Measurements from ENCODE around the gene SLC11A2. TPM values are rescaled to one million over a fixed set of nuclear protein-coding genes. Genes with fewer than 3 reads are reported as not detected.
A peak's percentile ranks its signal among the peaks of the same experiment; 100 is the strongest.
"Not testable (repeated sequence)": the region's sequence is repeated elsewhere in the genome, so short reads cannot be mapped to it uniquely, and the experiment has no call there.

The SLC11A2 gene
- polyA plus RNA-seq, 3 donors, result 46.5 to 75.7 (median 59.2) TPM

DNA sequence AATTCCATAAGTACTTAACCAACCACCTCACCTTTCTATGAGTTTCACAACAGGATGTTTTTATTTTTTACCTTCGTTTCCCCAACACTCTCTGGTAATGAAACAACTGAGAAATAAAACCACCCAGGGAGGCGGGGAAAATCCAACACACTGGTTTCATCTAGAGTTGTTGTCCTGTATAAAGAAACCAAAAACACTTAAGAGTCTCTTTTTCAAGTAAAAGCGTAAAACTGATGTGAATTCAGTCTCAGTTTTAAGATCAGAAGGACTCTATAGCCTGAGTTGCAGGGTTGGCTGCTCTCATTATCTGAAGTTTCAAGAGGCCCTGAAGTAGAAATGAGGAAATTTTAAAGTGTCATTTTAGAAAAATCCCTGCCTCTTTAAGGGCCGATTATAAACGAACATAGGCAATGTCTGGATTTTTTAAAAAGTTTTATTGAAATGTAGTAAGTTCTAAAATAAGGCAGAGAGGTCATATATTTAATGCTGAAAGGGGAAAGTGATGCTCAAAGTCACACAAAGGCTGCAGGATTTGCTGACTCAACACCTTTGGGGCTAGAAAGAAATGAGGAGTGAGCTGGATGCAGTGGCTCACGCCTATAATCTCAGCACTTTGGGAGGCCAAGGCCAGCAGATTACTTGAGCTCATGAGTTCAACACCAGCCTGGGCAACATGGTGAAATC lies 46.7 kb downstream of the SLC11A2 start:
- no peak for DNase-seq (ENCODE audit: extremely low read depth in 1 of 11, low read depth in 9 of 11, low spot score in 4 of 11)

DNA sequence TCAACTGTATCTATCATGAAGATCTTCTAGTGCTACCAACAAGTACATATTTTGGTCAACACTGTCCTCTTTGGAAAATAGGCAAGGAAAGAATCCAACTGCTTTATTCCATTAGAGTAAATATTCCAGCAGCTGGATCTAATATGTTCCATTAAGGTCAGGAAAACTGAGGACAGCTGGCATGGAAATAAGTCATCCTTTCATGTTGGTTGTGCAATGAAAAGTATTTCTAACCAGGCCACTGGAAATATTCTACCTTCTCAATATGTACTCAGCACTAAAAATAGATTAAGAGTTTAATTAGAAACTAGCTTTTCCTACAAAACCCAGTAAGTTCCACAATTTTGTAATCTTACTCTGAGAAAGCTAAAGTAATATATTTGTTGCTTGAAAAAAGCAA lies 54.2 kb downstream of the SLC11A2 start:
- DNase-seq (ENCODE audit: extremely low read depth in 1 of 11, low read depth in 9 of 11, low spot score in 4 of 11), result no peak

DNA sequence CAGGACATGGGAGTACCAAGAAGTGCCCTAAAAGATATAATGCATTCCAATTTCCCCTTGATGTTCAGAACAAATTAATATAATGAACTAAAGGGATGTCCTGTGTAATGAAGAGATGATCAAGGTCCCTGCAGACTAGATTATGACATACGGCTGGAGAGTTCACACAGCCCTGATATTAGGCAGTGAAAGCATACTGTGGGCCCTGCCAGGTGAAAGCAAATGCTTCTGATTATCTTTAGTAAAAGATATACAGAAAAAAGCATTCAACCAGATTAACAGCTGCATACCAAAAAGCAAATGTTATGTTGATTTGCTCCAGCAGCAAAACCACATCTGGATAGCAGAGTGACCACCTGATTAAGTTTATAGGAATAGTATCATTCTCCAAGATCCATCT lies 61.8 kb downstream of the SLC11A2 start:
- DNase-seq (ENCODE audit: extremely low read depth in 1 of 11, low read depth in 9 of 11, low spot score in 4 of 11), result no peak

- DNase-seq (ENCODE audit: extremely low read depth in 1 of 11, low read depth in 9 of 11, low spot score in 4 of 11), result no peak
Observed at GRCh38 chr12:50961708-50962107, 64.5 kb downstream of the SLC11A2 start.

GRCh38 chr12:50960130-50960529 lies 66.1 kb downstream of the SLC11A2 start:
- DNase-seq (ENCODE audit: extremely low read depth in 1 of 11, low read depth in 9 of 11, low spot score in 4 of 11), result no peak

GRCh38 chr12:50955697-50956096 lies 70.5 kb downstream of the SLC11A2 start:
- DNase-seq (ENCODE audit: extremely low read depth in 1 of 11, low read depth in 9 of 11, low spot score in 4 of 11), result no peak

GRCh38 chr12:50955288-50955687 lies 70.9 kb downstream of the SLC11A2 start:
- no peak for DNase-seq (ENCODE audit: extremely low read depth in 1 of 11, low read depth in 9 of 11, low spot score in 4 of 11)

- DNase-seq (ENCODE audit: extremely low read depth in 1 of 11, low read depth in 9 of 11, low spot score in 4 of 11), result not testable (repeated sequence)
Observed at GRCh38 chr12:50954789-50955188, 71.4 kb downstream of the SLC11A2 start.

GRCh38 chr12:50953047-50953446 lies 73.1 kb downstream of the SLC11A2 start:
- DNase-seq (ENCODE audit: extremely low read depth in 1 of 11, low read depth in 9 of 11, low spot score in 4 of 11), result no peak

- no peak for DNase-seq (ENCODE audit: extremely low read depth in 1 of 11, low read depth in 9 of 11, low spot score in 4 of 11)
Observed at GRCh38 chr12:50952510-50952909, 73.7 kb downstream of the SLC11A2 start, which contains the start of gene HIGD1C. TSS of gene HIGD1C (plus strand) at chr12:50952544. CDS start at chr12:50953999, 1,455 bp downstream.

DNA sequence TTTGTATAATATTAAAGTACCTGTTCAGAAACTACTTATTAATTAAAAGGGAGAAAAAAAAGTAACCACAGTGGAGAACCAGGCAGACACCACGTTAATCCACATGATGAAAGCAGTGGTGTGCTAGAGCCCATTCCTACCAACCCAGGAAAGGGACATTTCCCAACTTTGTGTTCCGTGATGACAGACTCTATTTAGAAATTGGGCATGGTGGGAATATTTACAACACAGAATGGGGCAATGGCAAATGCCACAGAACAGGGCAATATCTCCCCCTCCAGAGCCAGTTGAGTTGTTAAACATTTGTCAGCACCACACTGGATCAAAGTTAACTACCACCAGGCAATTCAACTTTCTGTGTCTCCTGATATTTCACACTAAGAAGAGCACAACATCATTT lies 75.1 kb downstream of the SLC11A2 start:
- no peak for DNase-seq (ENCODE audit: extremely low read depth in 1 of 11, low read depth in 9 of 11, low spot score in 4 of 11)

GRCh38 chr12:50949801-50950302 lies 76.3 kb downstream of the SLC11A2 start:
- no peak for DNase-seq (ENCODE audit: extremely low read depth in 1 of 11, low read depth in 9 of 11, low spot score in 4 of 11)

GRCh38 chr12:50948798-50949197 lies 77.4 kb downstream of the SLC11A2 start:
- no peak for DNase-seq (ENCODE audit: extremely low read depth in 1 of 11, low read depth in 9 of 11, low spot score in 4 of 11)

DNA sequence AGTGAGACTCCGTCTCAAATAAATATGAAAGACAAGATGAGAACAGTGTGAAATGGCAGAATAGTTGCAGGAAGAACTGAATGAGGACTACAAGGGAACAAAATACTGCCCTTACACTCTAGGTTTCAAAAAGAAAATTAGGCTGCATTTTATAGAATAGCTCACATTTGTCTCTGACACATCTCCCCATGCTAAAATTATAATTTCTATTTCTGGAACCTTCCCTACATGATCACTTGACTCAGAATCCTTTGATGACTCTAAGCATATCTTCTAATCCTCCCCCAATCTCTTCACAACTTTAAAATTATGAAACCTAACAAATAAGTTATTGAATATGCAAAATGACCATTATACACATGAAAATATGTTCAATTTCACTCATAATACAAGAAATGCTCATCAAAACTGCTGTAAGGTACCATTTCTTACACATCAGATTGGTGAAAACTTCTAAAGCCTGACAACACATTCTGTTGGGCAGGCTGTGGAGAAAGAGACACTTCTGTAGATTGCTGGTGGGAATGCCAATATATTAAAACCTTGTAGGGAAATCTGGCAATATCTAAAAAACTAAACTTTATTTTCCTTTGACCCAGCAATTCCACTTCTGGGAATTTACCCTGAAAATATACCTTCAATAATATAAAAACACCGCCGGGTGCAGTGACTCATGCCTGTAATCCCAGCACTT lies 78.1 kb downstream of the SLC11A2 start:
- no peak for DNase-seq (ENCODE audit: extremely low read depth in 1 of 11, low read depth in 9 of 11, low spot score in 4 of 11)

- no peak for DNase-seq (ENCODE audit: extremely low read depth in 1 of 11, low read depth in 9 of 11, low spot score in 4 of 11)
Observed at GRCh38 chr12:50937653-50938052, 88.5 kb downstream of the SLC11A2 start.

GRCh38 chr12:50936821-50937530 lies 89.2 kb downstream of the SLC11A2 start:
- no peak for DNase-seq (ENCODE audit: extremely low read depth in 1 of 11, low read depth in 9 of 11, low spot score in 4 of 11)

DNA sequence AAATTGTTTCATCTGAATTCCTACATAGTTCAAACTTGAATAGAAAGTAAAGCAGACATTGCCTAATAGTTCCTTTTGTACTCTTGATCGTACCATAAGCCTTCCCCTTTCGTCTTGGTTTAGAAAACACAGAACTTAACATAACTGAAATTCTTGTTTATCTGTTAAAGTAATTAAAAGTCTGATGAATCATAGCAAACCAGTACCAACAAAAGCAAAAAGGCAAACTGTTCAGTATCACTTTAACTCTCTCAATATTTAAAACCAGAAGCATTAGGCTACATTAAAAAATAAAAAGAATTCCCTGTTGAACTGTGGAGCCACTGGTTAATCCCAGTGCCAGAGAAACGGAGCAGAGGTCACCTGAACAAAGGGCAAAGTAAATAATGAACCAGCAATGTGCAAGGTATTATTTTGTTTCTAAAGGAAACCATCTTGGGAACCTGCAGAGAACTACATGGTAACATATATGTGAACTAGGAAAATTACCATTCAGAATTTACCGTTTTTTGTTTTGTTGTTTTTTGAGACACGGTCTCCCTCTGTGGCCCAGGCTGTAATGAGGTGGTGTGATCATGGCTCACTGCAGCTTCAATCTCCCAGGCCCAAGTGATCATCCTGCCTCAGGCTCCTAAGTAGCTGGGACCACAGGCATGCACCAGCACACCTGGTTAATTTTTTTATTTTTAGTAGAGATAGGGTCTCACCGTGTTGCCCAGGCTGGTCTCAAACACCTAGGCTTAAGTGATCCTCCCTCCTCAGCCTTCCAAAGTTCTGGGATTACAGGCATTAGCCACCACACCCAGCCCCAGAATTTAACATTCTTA lies 91.0 kb downstream of the SLC11A2 start:
- peak in 1 of 11 donors; percentile 28 for DNase-seq (ENCODE audit: extremely low read depth in 1 of 11, low read depth in 9 of 11, low spot score in 4 of 11)

- no peak for DNase-seq (ENCODE audit: extremely low read depth in 1 of 11, low read depth in 9 of 11, low spot score in 4 of 11)
Observed at GRCh38 chr12:50934371-50934851, 91.8 kb downstream of the SLC11A2 start.

Measured in renal cortex interstitium (tissue), 11 donors.